ENCODE data around the gene DIAPH3.

The DIAPH3 gene

DNA sequence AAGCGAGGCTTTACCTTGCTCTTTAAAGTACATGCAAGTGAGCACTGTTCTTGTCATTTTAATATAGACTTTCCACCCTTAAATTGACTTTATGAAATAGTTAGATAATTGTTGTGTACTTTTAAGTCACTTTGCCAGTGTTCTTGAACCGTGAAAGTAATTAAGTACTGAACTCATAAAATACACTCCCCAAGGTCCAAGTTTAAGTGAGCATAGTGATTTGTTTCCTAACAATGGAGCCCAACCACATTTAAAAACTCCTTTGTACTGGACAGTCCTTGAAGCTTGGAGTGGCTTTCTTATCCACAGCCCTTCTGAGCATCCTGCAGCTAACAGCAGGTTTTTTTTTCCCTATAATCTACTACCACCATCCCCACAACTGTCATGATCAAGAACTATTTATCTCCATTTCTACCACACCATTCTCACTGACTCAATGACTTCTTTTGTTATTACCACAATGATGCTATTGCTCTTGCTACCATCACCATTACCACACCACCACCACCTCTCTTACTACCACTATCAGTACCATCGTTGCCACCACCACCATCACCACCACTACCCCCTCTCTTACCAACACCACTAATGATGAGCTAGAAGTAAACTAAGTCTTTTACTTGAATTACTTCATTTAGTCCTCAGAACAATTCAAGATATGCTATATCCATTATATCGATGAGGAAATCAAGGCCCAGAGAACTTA is 452.6 kb downstream of the DIAPH3 start:
- no peak overlapping the region for H3K4me3 ChIP-seq (ENCODE audit: low read length)

GRCh38 chr13:59710416-59710815 is 453.3 kb downstream of the DIAPH3 start:
- Histone ChIP-seq H3K27me3 (ENCODE audit: control insufficient read depth, insufficient read depth, low read length) (0 out of 2 replicates have a peak, but pooled peaks cover 1% of the 10 kb centered on the region), H3K4me1 (ENCODE audit: control insufficient read depth, insufficient read depth, low read length) (no peaks in the 10 kb centered on the region), H3K4me3 (ENCODE audit: low read length) (no peak overlapping the region), H3K27ac (ENCODE audit: low read length) (no peak overlapping the region), H3K9me3 (ENCODE audit: control insufficient read depth, insufficient read depth, low read length) (no peaks in the 10 kb centered on the region), H3K36me3 (ENCODE audit: control insufficient read depth, insufficient read depth, low read length) (no peaks in the 10 kb centered on the region)
- DNase-seq (ENCODE audit: low read depth, low spot score), result no peak
- no CpG with 5 or more reads among the region's 1 CpG for WGBS (ENCODE audit: insufficient coverage, insufficient read length)

More for the DNA sequence above, 452.6 kb downstream of the DIAPH3 start:
- Histone ChIP-seq H3K27me3 (ENCODE audit: control insufficient read depth, insufficient read depth, low read length) (0 out of 2 replicates have a peak, but pooled peaks cover 1% of the 10 kb centered on the region), H3K27ac (ENCODE audit: low read length) (no peak overlapping the region), H3K4me1 (ENCODE audit: control insufficient read depth, insufficient read depth, low read length) (no peaks in the 10 kb centered on the region), H3K36me3 (ENCODE audit: control insufficient read depth, insufficient read depth, low read length) (no peaks in the 10 kb centered on the region), H3K9me3 (ENCODE audit: control insufficient read depth, insufficient read depth, low read length) (no peaks in the 10 kb centered on the region)
- WGBS (ENCODE audit: insufficient coverage, insufficient read length), result no CpG with 5 or more reads among the region's 4 CpGs
- DNase-seq (ENCODE audit: low read depth, low spot score), result no peak

- Histone ChIP-seq H3K36me3 (ENCODE audit: control insufficient read depth, insufficient read depth, low read length) (no peaks in the 10 kb centered on the region), H3K27ac (ENCODE audit: low read length) (no peak overlapping the region), H3K9me3 (ENCODE audit: control insufficient read depth, insufficient read depth, low read length) (no peaks in the 10 kb centered on the region), H3K4me3 (ENCODE audit: low read length) (no peak overlapping the region), H3K4me1 (ENCODE audit: control insufficient read depth, insufficient read depth, low read length) (no peaks in the 10 kb centered on the region; the same call in 1 of the 2 replicates), H3K27me3 (ENCODE audit: control insufficient read depth, insufficient read depth, low read length) (0 out of 2 replicates have a peak, but pooled peaks cover 1% of the 10 kb centered on the region)
- WGBS (ENCODE audit: insufficient coverage, insufficient read length), result no CpG with 5 or more reads among the region's 8 CpGs
- no peak for DNase-seq (ENCODE audit: low read depth, low spot score)
Measured at GRCh38 chr13:59706101-59706976, 457.4 kb downstream of the DIAPH3 start.

DNA sequence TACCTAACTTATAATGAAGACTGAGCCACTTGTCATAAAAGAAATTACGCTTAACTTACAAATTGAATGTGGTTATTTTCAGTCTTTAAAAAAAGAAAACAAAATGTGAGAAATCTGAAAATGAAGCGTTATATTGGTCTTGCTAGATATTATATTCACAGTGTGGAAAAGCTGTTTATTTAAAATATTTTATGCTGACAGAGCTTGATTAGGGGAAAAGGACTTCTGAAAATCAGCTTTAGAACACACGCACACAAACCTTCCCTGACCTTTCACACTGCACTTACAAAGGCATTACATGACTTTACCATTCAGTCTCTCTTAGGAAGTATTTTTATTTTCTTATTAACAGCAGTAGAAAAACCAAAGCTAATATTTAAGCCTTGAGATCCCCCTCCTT is 461.5 kb downstream of the DIAPH3 start:
- H3K9me3 ChIP-seq (ENCODE audit: control insufficient read depth, insufficient read depth, low read length), result no peaks in the 10 kb centered on the region
- no peak overlapping the region for H3K27ac ChIP-seq (ENCODE audit: low read length)
- H3K4me3 ChIP-seq (ENCODE audit: low read length), result no peak overlapping the region
- WGBS (ENCODE audit: insufficient coverage, insufficient read length), result no CpG with 5 or more reads among the region's 3 CpGs
- no peak for DNase-seq (ENCODE audit: low read depth, low spot score)
- no peaks in the 10 kb centered on the region; the same call in 1 of the 2 replicates for H3K4me1 ChIP-seq (ENCODE audit: control insufficient read depth, insufficient read depth, low read length)
- H3K27me3 ChIP-seq (ENCODE audit: control insufficient read depth, insufficient read depth, low read length), result no peaks in the 10 kb centered on the region
- H3K36me3 ChIP-seq (ENCODE audit: control insufficient read depth, insufficient read depth, low read length), result no peaks in the 10 kb centered on the region

- Histone ChIP-seq H3K4me3 (ENCODE audit: low read length) (no peak overlapping the region), H3K9me3 (ENCODE audit: control insufficient read depth, insufficient read depth, low read length) (no peaks in the 10 kb centered on the region), H3K27me3 (ENCODE audit: control insufficient read depth, insufficient read depth, low read length) (no peaks in the 10 kb centered on the region), H3K4me1 (ENCODE audit: control insufficient read depth, insufficient read depth, low read length) (no peaks in the 10 kb centered on the region; the same call in 1 of the 2 replicates), H3K27ac (ENCODE audit: low read length) (no peak overlapping the region), H3K36me3 (ENCODE audit: control insufficient read depth, insufficient read depth, low read length) (no peaks in the 10 kb centered on the region)
- no CpG with 5 or more reads among the region's 2 CpGs for WGBS (ENCODE audit: insufficient coverage, insufficient read length)
- DNase-seq (ENCODE audit: low read depth, low spot score), result no peak
Measured at GRCh38 chr13:59701261-59701660, 462.5 kb downstream of the DIAPH3 start.

- no peak for DNase-seq (ENCODE audit: low read depth, low spot score)
- no peaks in the 10 kb centered on the region for H3K27me3 ChIP-seq (ENCODE audit: control insufficient read depth, insufficient read depth, low read length)
- no CpG with 5 or more reads among the region's 2 CpGs for WGBS (ENCODE audit: insufficient coverage, insufficient read length)
- H3K4me1 ChIP-seq (ENCODE audit: control insufficient read depth, insufficient read depth, low read length), result no peaks in the 10 kb centered on the region; the same call in 1 of the 2 replicates
- no peak overlapping the region for H3K27ac ChIP-seq (ENCODE audit: low read length)
- H3K36me3 ChIP-seq (ENCODE audit: control insufficient read depth, insufficient read depth, low read length), result no peaks in the 10 kb centered on the region
- H3K4me3 ChIP-seq (ENCODE audit: low read length), result no peak overlapping the region
- no peaks in the 10 kb centered on the region for H3K9me3 ChIP-seq (ENCODE audit: control insufficient read depth, insufficient read depth, low read length)
Measured at GRCh38 chr13:59700281-59700680, 463.4 kb downstream of the DIAPH3 start.

DNA sequence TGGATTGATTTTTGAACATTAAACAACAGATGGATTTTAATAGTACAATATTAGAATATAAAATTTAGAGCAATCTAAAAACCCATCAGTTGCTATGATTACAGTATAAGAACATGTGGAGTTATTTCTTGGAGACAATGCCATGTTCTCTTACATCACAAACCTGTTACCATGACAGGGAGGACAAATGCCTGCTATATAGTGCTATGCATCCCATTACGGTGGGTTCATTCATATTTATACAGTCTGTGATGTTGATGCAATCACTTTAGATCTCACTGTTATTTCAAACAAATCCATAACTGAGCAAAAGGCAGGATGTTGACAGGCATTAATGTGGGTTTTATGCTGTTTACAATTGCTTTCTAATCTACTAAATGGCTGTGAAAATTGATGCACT is 467.5 kb downstream of the DIAPH3 start:
- DNase-seq (ENCODE audit: low read depth, low spot score), result no peak
- Histone ChIP-seq H3K4me1 (ENCODE audit: control insufficient read depth, insufficient read depth, low read length) (no peaks in the 10 kb centered on the region), H3K36me3 (ENCODE audit: control insufficient read depth, insufficient read depth, low read length) (no peaks in the 10 kb centered on the region), H3K4me3 (ENCODE audit: low read length) (no peak overlapping the region), H3K9me3 (ENCODE audit: control insufficient read depth, insufficient read depth, low read length) (no peaks in the 10 kb centered on the region), H3K27ac (ENCODE audit: low read length) (no peak overlapping the region), H3K27me3 (ENCODE audit: control insufficient read depth, insufficient read depth, low read length) (no peaks in the 10 kb centered on the region)
- WGBS (ENCODE audit: insufficient coverage, insufficient read length), result no CpG with 5 or more reads among the region's 1 CpG

GRCh38 chr13:59691501-59692066 is 472.1 kb downstream of the DIAPH3 start:
- H3K36me3 ChIP-seq (ENCODE audit: control insufficient read depth, insufficient read depth, low read length), result no peaks in the 10 kb centered on the region
- no peaks in the 10 kb centered on the region for H3K27me3 ChIP-seq (ENCODE audit: control insufficient read depth, insufficient read depth, low read length)
- H3K9me3 ChIP-seq (ENCODE audit: control insufficient read depth, insufficient read depth, low read length), result no peaks in the 10 kb centered on the region
- no peak for DNase-seq (ENCODE audit: low read depth, low spot score)
- WGBS (ENCODE audit: insufficient coverage, insufficient read length), result no CpG with 5 or more reads among the region's 1 CpG
- no peak overlapping the region for H3K27ac ChIP-seq (ENCODE audit: low read length)
- no peaks in the 10 kb centered on the region; the same call in 1 of the 2 replicates for H3K4me1 ChIP-seq (ENCODE audit: control insufficient read depth, insufficient read depth, low read length)
- no peak overlapping the region for H3K4me3 ChIP-seq (ENCODE audit: low read length)

- Histone ChIP-seq H3K9me3 (ENCODE audit: control insufficient read depth, insufficient read depth, low read length) (no peaks in the 10 kb centered on the region), H3K4me1 (ENCODE audit: control insufficient read depth, insufficient read depth, low read length) (no peaks in the 10 kb centered on the region; the same call in 1 of the 2 replicates), H3K36me3 (ENCODE audit: control insufficient read depth, insufficient read depth, low read length) (no peaks in the 10 kb centered on the region), H3K27me3 (ENCODE audit: control insufficient read depth, insufficient read depth, low read length) (no peaks in the 10 kb centered on the region), H3K27ac (ENCODE audit: low read length) (no peak overlapping the region), H3K4me3 (ENCODE audit: low read length) (no peak overlapping the region)
- DNase-seq (ENCODE audit: low read depth, low spot score), result no peak
- WGBS (ENCODE audit: insufficient coverage, insufficient read length), result no CpG with 5 or more reads among the region's 1 CpG
Measured at GRCh38 chr13:59690857-59691500, 472.7 kb downstream of the DIAPH3 start.

- no CpG with 5 or more reads among the region's 4 CpGs for WGBS (ENCODE audit: insufficient coverage, insufficient read length)
- no peaks in the 10 kb centered on the region for H3K36me3 ChIP-seq (ENCODE audit: control insufficient read depth, insufficient read depth, low read length)
- no peak for DNase-seq (ENCODE audit: low read depth, low spot score)
- no peak overlapping the region for H3K27ac ChIP-seq (ENCODE audit: low read length)
- no peaks in the 10 kb centered on the region for H3K27me3 ChIP-seq (ENCODE audit: control insufficient read depth, insufficient read depth, low read length)
- no peak overlapping the region for H3K4me3 ChIP-seq (ENCODE audit: low read length)
- H3K4me1 ChIP-seq (ENCODE audit: control insufficient read depth, insufficient read depth, low read length), result no peaks in the 10 kb centered on the region; the same call in 1 of the 2 replicates
- H3K9me3 ChIP-seq (ENCODE audit: control insufficient read depth, insufficient read depth, low read length), result no peaks in the 10 kb centered on the region
Measured at GRCh38 chr13:59689057-59689456, 474.7 kb downstream of the DIAPH3 start.
